ENCODE results near the gene NCOA1.

The NCOA1 gene

GRCh38 chr2:24454294-24454693 lies 36.8 kb upstream of the NCOA1 start:
- peak overlapping the region; percentile 47 for H3K4me3 ChIP-seq (ENCODE audit: low read length)
- peak; percentile 53 for DNase-seq (ENCODE audit: low read depth)
- no peak for TF ChIP-seq CTCF (conservative IDR thresholded peaks at IDR 0.05; ENCODE audit: low read length)

GRCh38 chr2:24456599-24457556 lies 34.2 kb upstream of the NCOA1 start:
- peak; percentile 70 for DNase-seq (ENCODE audit: low read depth)
- no peak overlapping the region for H3K4me3 ChIP-seq (ENCODE audit: low read length)
- no peak for TF ChIP-seq CTCF (conservative IDR thresholded peaks at IDR 0.05; ENCODE audit: low read length)

GRCh38 chr2:24457696-24458386 lies 33.2 kb upstream of the NCOA1 start:
- TF ChIP-seq CTCF (conservative IDR thresholded peaks at IDR 0.05; ENCODE audit: low read length), result no peak
- DNase-seq (ENCODE audit: low read depth), result no peak
- no peak overlapping the region for H3K4me3 ChIP-seq (ENCODE audit: low read length)

- no peak for DNase-seq (ENCODE audit: low read depth)
- TF ChIP-seq CTCF (conservative IDR thresholded peaks at IDR 0.05; ENCODE audit: low read length), result no peak
Measured at GRCh38 chr2:24459224-24460161, 31.6 kb upstream of the NCOA1 start.

GRCh38 chr2:24461685-24462084 lies 29.4 kb upstream of the NCOA1 start:
- DNase-seq (ENCODE audit: low read depth), result no peak
- TF ChIP-seq CTCF (conservative IDR thresholded peaks at IDR 0.05; ENCODE audit: low read length), result no peak

More at GRCh38 chr2:24459224-24460161, 31.6 kb upstream of the NCOA1 start:
- no peak overlapping the region for H3K4me3 ChIP-seq (ENCODE audit: low read length)

GRCh38 chr2:24463271-24463670 lies 27.8 kb upstream of the NCOA1 start:
- TF ChIP-seq CTCF (conservative IDR thresholded peaks at IDR 0.05; ENCODE audit: low read length), result no peak
- no peak overlapping the region for H3K4me3 ChIP-seq (ENCODE audit: low read length)
- no peak for DNase-seq (ENCODE audit: low read depth)

More at GRCh38 chr2:24461685-24462084, 29.4 kb upstream of the NCOA1 start:
- H3K4me3 ChIP-seq (ENCODE audit: low read length), result no peak overlapping the region
